CD4-positive, alpha-beta T cell treated with Interleukin-17A for 1 hour (primary cell): ENCODE measurements around the gene NKD2.
"Not testable (repeated sequence)": the region's sequence is repeated elsewhere in the genome, so short reads cannot be mapped to it uniquely, and the experiment has no call there.

ENCODE experiments used
- DNase-seq: peaks from one replicate; pipeline ENCODE4 v3.0.0-alpha.2; 2020

NKD2 gene

GRCh38 chr5:1059884-1060263 lies 51.3 kb downstream of the NKD2 start:
- no peak for DNase-seq

- no peak for DNase-seq
Observed at GRCh38 chr5:1060535-1060981, 52.0 kb downstream of the NKD2 start.

- DNase-seq, result not testable (repeated sequence)
Observed at GRCh38 chr5:1061292-1061691, 52.7 kb downstream of the NKD2 start.

GRCh38 chr5:1061916-1062315 lies 53.3 kb downstream of the NKD2 start:
- DNase-seq, result no peak

- DNase-seq, result no peak
Observed at GRCh38 chr5:1062761-1063568, 54.4 kb downstream of the NKD2 start.

- no peak for DNase-seq
Observed at GRCh38 chr5:1063661-1064382, 55.2 kb downstream of the NKD2 start.

GRCh38 chr5:1064383-1065142 lies 56.0 kb downstream of the NKD2 start:
- DNase-seq, result no peak

GRCh38 chr5:1065143-1065750 lies 56.6 kb downstream of the NKD2 start:
- no peak for DNase-seq

GRCh38 chr5:1065891-1066650 lies 57.5 kb downstream of the NKD2 start:
- DNase-seq, result no peak

GRCh38 chr5:1066676-1067075 lies 58.1 kb downstream of the NKD2 start:
- no peak for DNase-seq

GRCh38 chr5:1067141-1068121 lies 58.8 kb downstream of the NKD2 start:
- no peak for DNase-seq

- DNase-seq, result no peak
Observed at GRCh38 chr5:1068204-1068894, 59.7 kb downstream of the NKD2 start.

- DNase-seq, result no peak
Observed at GRCh38 chr5:1068895-1069719, 60.5 kb downstream of the NKD2 start.

GRCh38 chr5:1069720-1070088 lies 61.1 kb downstream of the NKD2 start:
- no peak for DNase-seq

- no peak for DNase-seq
Observed at GRCh38 chr5:1073239-1074102, 64.9 kb downstream of the NKD2 start.

- DNase-seq, result no peak
Observed at GRCh38 chr5:1074226-1074625, 65.6 kb downstream of the NKD2 start.

GRCh38 chr5:1074816-1075554 lies 66.4 kb downstream of the NKD2 start:
- no peak for DNase-seq

- no peak for DNase-seq
Observed at GRCh38 chr5:1075555-1075881, 66.9 kb downstream of the NKD2 start.
